IPS-18a (cell line): Measurements from ENCODE around the gene FAM193A.
"Not testable (repeated sequence)": the region's sequence is repeated elsewhere in the genome, so short reads cannot be mapped to it uniquely, and the experiment has no call there.

Experiments used
- H3K27ac ChIP-seq: one replicate; pipeline ENCODE4 v1.5.1; 2013; ENCODE audit warnings: low read length
- H3K27me3 ChIP-seq: one replicate; pipeline ENCODE4 v1.6.1; 2013; ENCODE audit warnings: mild to moderate bottlenecking, low read length; ENCODE audit not compliant: control insufficient read depth, insufficient read depth
- H3K36me3 ChIP-seq: one replicate; pipeline ENCODE4 v1.6.1; 2013; ENCODE audit warnings: low read depth, low read length; ENCODE audit not compliant: control insufficient read depth
- H3K4me1 ChIP-seq: one replicate; pipeline ENCODE4 v1.6.1; 2013; ENCODE audit warnings: low read depth, low read length; ENCODE audit not compliant: control insufficient read depth
- H3K4me3 ChIP-seq: one replicate; pipeline ENCODE4 v1.5.1; 2013; ENCODE audit warnings: low read length
- H3K9ac ChIP-seq: one replicate; pipeline ENCODE4 v1.6.1; 2013; ENCODE audit warnings: mild to moderate bottlenecking, low read length, moderate library complexity
- H3K9me3 ChIP-seq: one replicate; pipeline ENCODE4 v1.6.1; 2013; ENCODE audit warnings: low read depth, low read length; ENCODE audit not compliant: control insufficient read depth

Gene FAM193A

DNA sequence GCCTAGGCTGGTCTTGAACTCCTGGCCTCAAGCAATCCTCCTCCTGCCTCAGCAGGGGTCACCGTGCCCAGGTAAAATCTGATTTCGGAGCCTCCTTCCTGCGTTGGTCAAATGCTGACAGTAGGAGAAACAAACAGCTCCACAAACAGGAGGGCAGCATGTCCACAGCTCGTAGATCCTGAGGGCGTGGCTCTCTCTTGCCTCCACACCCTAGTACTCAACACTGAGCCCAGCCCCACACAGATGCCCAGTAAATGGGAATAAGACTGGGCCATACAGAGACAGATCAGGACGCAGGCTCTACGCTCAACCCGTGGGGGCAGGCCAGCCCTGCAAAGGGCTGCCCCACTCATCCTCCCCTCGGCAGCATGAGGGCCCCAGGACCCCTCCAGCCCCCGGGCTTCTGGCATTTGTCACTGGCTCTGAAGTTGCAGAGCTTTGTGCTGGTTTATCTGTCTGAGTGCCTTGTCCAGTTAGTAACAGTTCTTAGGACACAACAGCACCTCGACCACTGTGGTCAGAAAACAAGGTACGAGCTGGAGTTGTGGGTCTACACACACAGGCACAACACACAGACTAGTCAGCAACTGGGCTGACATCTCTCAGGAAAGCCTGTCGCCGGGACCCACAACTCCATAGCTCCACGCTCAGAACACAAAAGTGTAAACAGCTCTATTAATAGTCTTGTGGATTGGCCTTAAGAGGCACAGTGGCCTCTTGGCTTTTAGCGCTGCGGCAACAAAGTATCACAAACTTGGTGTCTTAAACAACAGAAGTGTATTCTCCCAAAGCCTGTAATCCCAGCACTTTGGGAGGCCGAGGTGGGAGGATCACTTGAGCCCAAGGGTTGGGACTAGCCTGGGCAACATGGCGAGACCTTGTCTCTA, 214.5 kb downstream of the FAM193A start:
- H3K4me1 ChIP-seq = no peaks in the 10 kb centered on the region
- no peak overlapping the region for H3K9ac ChIP-seq
- no peak overlapping the region for H3K27ac ChIP-seq

DNA sequence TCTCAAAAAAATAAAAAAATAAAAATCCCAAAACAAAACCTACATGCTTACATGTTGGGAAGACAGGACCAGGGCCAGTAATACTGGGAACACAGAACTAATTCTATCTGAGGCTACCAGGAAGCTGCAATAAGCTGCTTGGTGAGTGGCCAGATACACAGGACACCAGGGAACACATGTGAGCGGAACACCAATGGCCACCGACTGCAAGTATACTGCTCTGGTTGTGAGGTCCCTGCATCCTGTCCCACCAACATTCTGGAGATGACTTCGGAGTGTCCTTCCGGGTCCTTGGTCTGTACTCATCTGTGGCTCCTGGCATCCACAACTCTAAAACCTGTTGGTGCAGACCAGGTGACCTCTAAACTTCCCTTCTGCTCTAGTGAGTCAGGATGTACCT, 217.0 kb downstream of the FAM193A start:
- Histone ChIP-seq H3K9me3 (no peaks in the 10 kb centered on the region), H3K4me1 (no peaks in the 10 kb centered on the region), H3K4me3 (no peak overlapping the region), H3K36me3 (peaks cover 4% of the 10 kb centered on the region), H3K27ac (no peak overlapping the region), H3K9ac (no peak overlapping the region), H3K27me3 (no peaks in the 10 kb centered on the region)

More for the DNA sequence above, 214.5 kb downstream of the FAM193A start:
- peaks cover 20% of the 10 kb centered on the region for H3K36me3 ChIP-seq
- H3K4me3 ChIP-seq = no peak overlapping the region
- no peaks in the 10 kb centered on the region for H3K27me3 ChIP-seq
- no peaks in the 10 kb centered on the region for H3K9me3 ChIP-seq

DNA sequence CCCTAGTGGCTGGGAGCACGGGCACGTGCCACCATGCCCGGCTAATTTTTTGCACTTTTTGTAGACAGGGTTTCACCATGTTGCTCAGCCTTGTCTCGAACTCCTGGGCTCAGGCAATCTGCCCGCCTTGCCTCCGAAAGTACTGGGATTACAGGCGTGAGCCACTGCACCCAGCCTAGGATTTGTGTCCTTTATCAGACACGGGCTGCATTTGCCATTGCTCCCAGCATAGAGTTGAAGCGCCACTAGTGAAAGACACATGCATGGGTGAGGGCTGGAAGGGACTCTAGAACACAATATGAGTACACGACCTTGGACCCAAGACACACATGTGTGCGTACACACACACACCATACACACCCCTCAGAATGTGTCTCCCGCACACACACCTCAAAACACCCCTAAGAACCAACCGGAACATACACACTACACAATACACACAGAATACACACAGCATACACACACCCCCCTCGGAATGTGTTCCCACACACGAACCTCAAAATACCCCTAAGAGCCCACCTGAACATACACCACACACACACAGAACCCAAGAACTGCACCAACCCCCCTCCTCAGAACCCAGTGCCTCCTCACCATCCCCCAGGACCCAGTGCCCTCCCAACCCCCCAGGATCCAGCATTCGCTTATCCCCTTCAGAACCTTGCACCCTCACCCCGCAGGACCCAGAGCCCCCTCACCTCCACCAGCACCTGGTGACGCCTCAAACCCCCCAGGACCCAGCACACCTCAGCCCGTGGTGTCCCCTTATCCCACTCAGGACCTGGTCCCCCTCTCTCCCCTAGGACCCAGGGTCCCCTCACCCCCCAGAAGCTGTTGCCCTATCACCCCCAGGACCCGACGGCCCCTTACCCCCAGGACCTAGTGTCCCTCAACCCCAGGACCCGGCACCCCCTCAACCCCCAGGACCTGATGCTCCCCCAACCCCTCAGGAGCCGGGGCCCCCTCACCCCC, 218.7 kb downstream of the FAM193A start:
- H3K4me1 ChIP-seq = no peaks in the 10 kb centered on the region
- H3K36me3 ChIP-seq = peaks cover 4% of the 10 kb centered on the region
- H3K27me3 ChIP-seq = no peaks in the 10 kb centered on the region
- H3K27ac ChIP-seq = no peak overlapping the region
- no peaks in the 10 kb centered on the region for H3K9me3 ChIP-seq
- peak overlapping the region; percentile 36 for H3K9ac ChIP-seq
- peak overlapping the region; percentile 56 for H3K4me3 ChIP-seq

DNA sequence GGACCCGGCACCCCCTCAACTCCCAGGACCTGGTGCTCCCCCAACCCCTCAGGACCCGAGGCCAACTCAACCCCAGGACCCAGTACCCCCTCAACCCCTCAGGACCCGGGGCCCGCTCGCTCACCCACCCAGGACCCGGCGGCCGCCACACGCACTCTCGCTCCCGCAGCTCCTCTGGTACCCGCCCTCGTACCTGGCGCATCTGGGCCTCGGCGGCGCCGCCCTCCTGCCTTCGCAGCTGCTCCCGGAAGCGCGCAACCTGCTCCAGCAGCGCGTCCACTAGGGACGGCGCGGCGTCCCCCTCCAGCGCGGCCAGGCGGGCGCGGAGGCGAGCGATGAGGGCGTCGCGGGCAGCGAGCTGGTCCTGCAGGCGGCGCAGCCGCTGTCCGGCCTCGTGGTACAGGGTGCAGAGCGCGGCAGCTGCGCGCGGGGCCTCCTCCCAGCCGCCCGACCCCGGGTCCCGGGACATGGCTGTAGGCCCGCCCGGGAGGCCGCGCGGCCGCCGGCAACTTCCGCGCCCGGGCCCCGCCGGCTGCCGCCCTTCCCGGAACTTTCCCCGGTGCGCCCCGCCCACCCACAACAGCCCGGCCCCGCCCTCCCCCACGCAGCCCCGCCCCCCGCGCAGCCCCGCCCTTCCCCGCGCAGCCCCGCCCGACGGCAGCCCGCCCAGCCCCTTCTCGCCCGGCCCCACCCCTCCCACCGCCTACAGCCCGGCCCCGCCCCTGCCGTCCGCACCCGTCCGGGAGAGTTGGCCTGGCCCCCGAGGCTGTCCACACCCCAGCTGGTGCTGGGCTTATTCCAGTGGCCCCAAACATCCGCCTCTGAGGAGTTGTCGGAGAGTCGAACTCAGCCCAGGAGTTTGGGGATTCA, 219.6 kb downstream of the FAM193A start, which contains the start of gene TNIP2:
TNIP2 (minus strand) TSS at position 516 of the 870 bp plus-strand sequence; CDS start at position 469, 47 bp downstream.
- H3K36me3 ChIP-seq = peaks cover 4% of the 10 kb centered on the region
- peak within 1 kb of the TSS; percentile 56 for H3K4me3 ChIP-seq
- H3K4me1 ChIP-seq = no peaks in the 10 kb centered on the region
- no peak within 1 kb of the TSS for H3K27ac ChIP-seq
- H3K9ac ChIP-seq = peak within 1 kb of the TSS; percentile 36
- no peaks in the 10 kb centered on the region for H3K9me3 ChIP-seq
- no peaks in the 10 kb centered on the region for H3K27me3 ChIP-seq

DNA sequence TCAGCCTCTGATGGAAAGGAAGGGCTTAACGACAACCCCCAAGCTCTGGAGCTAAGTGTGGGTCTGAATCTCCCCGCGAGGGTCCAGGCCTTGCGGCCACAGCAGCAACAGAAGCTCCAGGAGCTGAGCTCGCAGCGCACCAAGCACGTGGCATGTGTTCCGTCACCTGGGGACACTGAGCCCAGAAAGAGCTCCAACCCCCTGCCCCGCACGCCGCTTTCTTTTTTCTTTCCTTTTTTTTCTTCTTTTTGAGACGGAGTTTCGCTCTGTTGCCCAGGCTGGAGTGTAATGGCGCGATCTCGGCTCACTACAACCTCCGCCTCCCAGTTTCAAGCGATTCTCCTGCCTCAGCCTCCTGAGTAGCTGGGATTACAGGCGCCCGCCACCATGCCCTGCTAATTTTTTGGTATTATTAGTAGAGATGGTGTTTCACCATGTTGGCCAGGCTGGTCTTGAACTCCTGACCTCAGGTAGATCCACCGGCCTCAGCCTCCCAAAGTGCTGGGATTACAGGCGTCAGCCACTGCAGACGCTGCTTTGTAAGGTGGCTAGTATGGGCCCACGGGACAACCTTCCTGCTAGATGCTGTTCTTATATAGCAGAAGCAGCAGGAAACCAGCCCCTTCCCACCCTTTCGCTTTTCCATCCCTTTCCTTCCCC, 220.4 kb downstream of the FAM193A start:
- no peak overlapping the region for H3K9ac ChIP-seq
- H3K36me3 ChIP-seq = peaks cover 4% of the 10 kb centered on the region
- no peaks in the 10 kb centered on the region for H3K4me1 ChIP-seq
- H3K27me3 ChIP-seq = no peaks in the 10 kb centered on the region
- H3K27ac ChIP-seq = no peak overlapping the region
- peak overlapping the region; percentile 38 for H3K4me3 ChIP-seq
- no peaks in the 10 kb centered on the region for H3K9me3 ChIP-seq

DNA sequence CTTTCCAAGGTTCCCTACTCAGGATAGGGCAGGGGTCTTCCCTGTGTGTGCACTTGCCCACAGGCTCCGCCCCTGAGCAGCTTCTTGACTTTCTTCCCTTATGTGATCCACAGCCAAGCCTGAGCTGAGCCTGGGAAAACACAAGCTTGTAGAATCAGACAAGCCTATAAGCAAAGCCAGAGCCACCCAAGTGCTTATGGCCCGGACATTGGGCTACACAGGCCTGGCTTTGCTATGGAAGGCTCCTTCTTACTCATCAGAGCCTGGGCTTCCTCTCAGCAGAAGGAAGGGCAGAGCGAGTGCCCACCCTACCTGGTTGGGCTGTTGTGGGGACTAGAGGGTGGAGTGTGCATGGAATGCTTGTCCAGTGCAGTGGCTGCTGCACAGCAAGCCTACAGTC, 221.0 kb downstream of the FAM193A start:
- Histone ChIP-seq H3K4me3 (no peak overlapping the region), H3K9me3 (no peaks in the 10 kb centered on the region), H3K27me3 (no peaks in the 10 kb centered on the region), H3K9ac (no peak overlapping the region), H3K36me3 (peaks cover 3% of the 10 kb centered on the region), H3K27ac (no peak overlapping the region), H3K4me1 (no peaks in the 10 kb centered on the region)

DNA sequence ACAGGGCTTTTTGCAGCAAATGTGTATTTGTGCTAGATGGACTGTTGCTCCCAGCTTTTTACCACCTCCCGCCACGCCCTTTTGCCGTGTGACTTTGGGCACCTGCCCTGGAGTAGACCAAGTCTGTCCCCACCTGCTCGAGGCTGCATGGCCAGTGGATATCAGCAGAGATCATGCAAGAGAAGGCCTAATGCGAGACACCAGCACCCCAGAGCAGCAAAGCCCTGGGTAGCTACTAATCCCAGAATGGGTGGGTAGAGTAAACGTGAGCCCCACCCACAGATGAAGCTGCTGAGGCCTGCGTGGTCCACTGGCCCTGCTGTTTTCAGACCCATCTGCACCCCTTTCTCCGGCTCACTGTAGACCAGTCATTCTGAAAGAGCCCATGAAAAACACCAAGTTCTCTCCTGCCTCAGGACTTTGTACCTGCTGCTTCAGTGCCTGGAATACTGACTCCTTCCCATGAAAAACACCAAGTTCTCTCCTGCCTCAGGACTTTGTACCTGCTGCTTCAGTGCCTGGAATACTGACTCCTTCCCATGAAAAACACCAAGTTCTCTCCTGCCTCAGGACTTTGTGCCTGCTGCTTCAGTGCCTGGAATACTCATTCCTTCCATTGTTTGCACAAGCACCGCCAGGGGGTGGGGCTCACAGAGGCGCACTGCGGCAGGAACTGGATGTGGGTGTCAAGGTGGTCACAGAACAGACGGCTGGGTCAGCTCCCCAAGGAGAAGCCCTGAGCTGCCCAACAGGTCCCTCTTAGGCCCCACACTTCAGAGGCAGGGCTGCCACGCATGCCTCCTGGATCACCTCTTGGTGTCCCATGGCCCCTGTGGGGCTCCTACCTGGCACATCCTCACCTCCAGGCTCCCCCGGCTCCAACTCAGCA, 224.8 kb downstream of the FAM193A start:
- Histone ChIP-seq H3K36me3 (no peaks in the 10 kb centered on the region), H3K4me1 (no peaks in the 10 kb centered on the region), H3K9me3 (no peaks in the 10 kb centered on the region), H3K4me3 (no peak overlapping the region), H3K27me3 (no peaks in the 10 kb centered on the region), H3K27ac (no peak overlapping the region), H3K9ac (no peak overlapping the region)

DNA sequence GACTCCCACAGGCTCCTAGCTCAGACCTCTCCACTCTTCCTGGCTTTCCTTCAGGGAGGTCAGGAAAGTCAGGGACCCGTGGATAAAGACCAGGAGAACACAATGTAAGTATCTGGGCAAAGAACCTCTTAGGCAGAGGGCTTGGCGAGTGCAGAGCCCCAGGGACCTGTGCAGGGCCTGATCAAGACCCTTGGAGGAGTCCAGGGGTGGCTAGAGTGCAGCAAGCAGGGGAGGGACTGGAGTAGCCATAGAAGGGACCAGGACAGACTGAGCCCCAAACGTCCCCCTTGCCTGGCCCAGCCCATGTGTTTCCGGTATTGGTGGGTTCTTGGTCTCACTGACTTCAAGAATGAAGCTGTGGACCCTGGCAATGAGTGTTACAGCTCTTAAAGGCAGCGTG, 225.6 kb downstream of the FAM193A start:
- Histone ChIP-seq H3K9me3 (no peaks in the 10 kb centered on the region), H3K27ac (no peak overlapping the region), H3K4me3 (no peak overlapping the region), H3K4me1 (no peaks in the 10 kb centered on the region), H3K9ac (no peak overlapping the region), H3K36me3 (no peaks in the 10 kb centered on the region), H3K27me3 (no peaks in the 10 kb centered on the region)

DNA sequence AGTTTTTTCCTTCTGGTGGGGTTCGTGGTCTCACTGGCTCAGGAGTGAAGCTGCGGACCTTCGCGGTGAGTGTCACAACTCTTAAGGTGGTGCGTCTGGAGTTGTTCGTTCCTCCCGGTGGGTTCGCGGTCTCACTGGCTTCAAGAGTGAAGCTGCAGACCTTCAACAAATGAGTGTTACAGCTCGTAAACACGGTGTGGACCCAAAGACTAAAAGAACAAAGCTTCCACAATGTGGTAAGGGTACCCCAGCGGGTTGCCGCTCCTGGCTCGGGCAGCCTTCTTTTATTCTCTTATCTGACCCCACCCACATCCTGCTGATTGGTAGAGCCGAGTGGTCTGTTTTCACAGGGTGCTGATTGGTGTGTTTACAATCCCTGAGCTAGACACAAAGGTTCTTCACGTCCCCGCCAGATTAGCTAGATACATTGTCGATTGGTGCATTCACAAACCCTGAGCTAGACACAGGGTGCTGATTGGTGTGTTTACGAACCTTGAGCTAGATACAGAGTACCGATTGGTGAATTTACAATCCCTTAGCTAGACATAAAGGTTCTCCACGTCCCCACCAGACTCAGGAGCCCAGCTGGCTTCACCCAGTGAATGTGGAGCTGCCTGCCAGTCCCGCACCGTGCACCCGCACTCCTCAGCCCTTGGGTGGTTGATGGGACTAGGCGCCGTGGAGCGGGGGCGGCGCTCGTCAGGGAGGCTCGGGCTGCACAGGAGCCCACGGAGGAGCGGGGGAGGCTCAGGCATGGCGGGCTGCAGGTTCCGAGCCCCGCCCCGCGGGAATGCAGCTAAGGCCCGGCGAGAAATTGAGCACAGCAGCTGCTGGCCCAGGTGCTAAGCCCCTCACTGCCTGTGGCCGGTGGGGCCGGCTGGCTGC, 226.3 kb downstream of the FAM193A start:
- H3K9me3 ChIP-seq, H3K9ac ChIP-seq, H3K27ac ChIP-seq, H3K4me3 ChIP-seq, H3K36me3 ChIP-seq, H3K4me1 ChIP-seq, H3K27me3 ChIP-seq: not testable (repeated sequence)
